Suppressor macrophage treated with lipopolysaccharide for 1 hour (primary cell): Measurements from ENCODE around the gene NCEH1.

Experiments
- DNase-seq, 3 donors: peaks; one replicate each; pipeline ENCODE4 v3.0.0-alpha.2; 2020 to 2022

Gene NCEH1

DNA sequence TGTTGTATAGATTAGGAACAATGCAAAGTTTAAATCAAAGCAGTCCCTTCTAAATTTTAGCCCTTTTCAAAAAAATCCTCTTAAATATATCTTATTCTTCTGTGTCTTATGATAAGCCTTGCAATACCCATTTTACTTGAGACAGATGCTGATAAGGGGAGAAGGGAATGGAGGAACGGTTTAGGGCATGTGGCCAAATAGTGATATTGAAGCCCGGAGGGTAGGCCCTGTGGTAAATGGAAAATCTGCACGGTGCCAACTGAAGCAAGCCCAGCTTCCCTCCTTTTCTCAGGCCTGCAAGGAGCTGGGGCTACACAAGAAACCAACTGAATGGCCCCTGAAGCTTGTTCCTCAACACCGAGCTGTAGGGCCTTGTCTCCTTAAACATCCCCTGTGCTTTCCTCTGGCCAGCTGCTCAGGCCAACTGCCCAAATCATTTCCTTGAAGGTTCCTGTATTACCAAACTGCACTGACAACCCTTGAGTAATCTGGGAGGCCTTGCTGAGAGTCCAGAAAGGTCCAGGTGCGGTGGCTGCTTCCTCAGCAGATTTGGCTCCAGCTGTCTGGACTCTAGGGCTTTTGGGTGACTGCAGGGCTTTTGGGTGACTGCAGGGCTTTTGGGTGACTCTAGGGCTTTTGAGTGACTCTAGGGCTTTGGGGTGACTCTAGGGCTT is 67.2 kb downstream of the NCEH1 start:
- no peak for DNase-seq

DNA sequence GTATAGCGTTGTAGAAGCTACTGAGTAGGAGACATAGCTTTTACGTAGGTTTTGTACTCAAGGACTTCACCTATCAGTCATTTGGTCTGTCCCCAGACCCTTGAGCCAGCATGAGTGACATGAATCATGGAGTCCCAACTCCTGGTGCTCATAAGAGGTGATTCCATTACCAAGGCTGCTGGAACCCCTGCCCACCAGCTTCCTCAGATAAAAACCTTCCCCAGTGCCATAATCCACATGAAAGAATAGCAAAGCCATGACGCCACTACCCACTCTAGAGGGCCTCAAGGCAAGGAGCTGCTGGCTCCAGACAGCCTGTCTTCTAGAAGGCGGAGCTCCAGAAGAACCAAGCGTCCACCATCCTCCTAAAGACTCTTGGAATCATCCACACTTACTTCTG is 69.6 kb downstream of the NCEH1 start:
- no peak for DNase-seq

DNA sequence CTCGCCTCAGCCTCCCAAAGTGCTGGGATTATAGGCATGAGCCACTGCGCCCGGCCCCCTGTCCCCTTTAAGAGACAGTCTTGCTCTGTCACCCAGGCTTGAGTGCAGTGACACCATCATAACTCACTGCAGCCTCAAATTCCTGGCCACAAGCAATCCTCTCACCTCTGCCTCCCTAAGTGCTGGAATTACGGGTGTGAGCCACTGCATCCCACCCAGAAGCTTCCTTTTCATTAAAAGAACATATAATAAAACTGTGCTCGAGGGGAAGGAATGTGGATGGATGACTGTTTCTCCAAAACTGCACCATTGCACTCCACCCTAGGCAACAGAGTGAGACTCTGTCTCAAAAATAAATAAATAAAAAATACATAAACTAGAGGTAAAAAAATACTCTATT is 70.1 kb downstream of the NCEH1 start:
- no peak for DNase-seq

DNA sequence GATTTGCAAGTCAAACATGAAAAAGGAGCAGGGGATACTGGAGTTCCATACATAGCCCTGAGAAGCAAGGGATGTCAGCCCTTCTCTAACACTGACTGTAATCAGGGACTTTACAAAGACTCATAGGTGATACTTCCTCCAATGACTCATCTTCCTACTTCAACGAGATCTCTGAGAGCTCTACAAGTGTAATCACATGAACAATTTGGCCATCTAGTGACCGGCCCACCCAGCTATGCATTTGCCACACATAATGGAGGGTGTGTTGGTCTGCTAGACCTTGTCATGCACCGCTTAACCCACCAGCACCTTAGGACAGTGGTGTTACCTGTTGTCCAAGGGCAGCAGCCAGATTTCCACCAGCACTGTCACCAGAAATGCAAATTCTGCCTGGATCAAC is 75.3 kb downstream of the NCEH1 start:
- peak; percentile 58 to 74 (median 71) for DNase-seq

DNA sequence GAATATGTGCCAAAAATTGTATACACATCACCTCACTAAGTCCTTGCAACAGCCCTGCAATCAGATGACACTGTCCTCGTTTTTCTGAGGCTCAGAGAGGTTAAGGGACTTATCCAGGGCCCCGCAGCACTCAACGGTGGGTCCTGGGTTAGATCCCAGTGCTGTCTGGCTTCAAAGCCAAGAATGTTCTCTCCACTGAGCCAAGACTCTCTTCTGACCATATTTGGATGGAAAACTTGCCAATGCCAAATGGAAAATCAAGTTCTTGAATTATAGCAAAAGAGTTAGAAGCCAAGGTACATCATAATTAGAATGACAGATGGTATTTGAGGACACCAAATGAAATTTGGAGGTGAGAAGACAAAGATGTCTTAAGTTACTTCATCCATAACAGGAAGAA is 75.9 kb downstream of the NCEH1 start:
- DNase-seq, result peak in 1 of 3 donors; percentile 16

DNA sequence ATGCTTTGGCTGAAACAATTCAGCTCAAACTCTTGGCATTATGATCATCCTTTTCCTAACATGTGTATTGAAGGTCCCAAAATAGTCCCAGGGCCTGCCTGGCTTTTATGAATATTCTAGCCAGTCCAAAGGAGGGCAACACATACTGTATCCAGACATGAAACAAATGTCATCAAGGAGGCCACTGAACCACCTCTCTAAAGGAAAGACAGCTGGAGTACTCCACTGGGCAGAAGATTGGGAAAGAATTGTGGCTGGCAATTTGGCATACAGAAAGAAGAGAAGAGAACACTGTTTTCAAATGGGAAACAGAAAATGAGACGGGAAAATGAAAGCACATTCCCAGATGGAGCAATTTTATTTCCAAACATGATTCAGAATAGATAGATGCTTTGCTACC is 80.6 kb downstream of the NCEH1 start:
- DNase-seq, result peak in 1 of 3 donors; percentile 33

DNA sequence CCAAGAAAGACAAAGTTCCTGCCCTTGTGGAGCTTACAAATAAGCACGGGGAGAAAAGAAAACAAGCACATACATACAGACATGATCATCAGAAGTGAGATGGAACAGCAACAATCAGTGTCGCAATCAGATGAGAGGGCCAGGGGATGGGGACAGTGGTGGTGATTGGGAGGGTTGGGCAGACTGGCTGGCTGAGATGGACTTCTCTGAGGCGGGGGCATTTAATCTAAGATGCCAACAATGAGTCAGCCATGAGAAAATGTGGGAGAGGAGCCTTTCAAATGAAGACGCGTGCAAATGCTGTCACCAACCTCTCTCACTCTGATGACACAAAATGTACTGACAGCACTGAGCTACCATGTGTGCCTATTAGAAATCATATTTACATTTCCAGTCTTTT is 81.4 kb downstream of the NCEH1 start:
- peak; percentile 26 to 38 (median 27) for DNase-seq

DNA sequence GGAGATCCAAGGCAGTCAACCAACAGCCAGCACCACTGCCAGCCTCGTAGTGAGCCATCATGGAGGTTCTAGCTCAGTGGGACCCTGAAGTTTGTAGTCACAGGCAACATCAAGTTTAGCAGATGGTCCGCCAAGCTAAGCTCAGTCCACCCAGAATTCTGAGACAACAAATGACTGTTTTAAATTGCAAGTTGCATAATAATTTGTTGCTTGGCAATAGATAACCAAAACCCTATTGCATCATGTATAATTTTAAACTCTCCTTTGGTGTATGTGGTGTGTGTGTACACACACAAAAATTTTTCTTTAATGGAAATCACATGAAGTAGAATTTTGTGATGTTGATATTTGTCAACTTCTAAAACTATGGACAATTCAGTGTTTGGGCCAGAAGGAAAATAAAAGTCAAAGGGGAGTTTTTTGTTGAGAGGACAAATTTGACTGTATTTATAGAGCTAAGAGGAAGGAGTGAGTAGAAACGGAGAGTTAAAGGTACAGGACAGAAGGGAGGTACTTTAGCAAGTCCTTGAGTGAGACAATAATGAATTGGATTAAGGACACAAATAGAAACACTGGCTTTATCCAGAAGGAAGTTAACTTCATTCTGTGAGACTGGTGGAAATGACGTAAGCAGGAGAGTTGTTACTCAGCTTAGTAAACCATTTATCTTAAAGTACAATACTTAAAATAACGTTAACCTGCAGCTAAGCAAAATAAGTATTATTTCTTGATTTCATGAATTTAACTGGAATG is 83.6 kb downstream of the NCEH1 start:
- peak; percentile 47 to 75 (median 65) for DNase-seq

DNA sequence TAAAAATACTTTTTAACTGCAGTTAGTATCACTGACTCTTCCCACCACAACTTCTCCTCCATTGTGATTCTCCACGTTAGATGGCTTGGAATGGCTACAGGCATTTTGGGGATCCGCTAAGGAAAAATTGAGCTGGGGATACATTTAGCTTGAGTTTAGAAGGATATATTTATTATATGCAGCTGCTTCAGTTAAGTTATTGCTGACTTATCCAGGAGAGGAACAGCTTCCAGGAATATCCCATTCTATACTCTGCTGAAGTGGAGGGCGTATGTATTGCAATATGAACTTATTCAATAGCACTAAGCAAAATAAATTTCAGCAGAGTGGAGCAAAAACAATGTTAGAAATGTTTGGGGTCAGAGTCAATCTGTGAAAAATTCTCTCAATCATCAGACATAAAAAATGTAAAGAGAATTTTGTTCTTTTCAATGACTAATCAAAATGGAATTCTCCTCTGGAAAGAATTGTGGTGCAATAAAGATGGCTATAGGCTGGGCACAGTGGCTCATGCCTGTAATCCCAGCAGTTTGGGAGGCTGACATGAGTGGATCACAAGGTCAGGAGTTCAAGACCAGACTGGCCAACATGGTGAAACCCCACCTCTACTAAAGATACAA is 84.7 kb downstream of the NCEH1 start:
- no peak for DNase-seq

DNA sequence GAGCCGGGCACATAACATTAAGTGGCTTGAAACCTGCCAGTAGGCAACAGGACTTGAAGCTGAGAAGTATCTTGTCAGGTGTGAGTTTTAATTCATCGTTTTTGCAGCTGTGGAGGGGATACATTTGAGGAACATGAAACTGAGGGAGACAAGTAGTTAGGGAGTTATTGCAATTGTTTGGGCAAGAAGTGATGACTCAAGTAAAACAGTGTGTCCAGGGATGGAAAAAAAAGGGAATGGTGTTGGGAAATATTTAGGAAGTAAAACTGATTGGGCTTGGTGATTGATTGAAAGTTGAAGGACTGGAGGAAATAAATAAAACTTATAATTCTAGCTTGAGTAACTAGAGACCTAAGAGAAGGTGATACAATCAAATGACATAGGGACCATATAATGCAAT is 85.5 kb downstream of the NCEH1 start:
- no peak for DNase-seq

DNA sequence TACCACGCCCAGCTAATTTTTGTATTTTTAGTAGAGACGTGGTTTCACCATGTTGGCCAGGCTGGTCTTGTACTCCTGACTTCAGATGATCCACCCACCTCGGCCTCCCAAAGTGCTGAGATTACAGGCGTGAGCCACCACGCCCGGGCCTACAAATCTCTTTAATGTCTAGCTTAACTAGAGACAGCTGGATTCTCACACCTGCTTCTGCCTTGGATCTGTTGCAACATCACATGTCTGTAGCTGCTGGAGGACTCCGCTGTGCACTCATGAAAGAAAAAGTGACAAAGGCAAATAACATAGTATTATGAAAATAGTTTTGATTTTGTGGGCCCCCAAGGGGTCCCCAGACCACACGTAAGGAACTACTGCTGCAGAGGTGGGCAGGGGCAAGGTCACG is 85.9 kb downstream of the NCEH1 start:
- no peak for DNase-seq

DNA sequence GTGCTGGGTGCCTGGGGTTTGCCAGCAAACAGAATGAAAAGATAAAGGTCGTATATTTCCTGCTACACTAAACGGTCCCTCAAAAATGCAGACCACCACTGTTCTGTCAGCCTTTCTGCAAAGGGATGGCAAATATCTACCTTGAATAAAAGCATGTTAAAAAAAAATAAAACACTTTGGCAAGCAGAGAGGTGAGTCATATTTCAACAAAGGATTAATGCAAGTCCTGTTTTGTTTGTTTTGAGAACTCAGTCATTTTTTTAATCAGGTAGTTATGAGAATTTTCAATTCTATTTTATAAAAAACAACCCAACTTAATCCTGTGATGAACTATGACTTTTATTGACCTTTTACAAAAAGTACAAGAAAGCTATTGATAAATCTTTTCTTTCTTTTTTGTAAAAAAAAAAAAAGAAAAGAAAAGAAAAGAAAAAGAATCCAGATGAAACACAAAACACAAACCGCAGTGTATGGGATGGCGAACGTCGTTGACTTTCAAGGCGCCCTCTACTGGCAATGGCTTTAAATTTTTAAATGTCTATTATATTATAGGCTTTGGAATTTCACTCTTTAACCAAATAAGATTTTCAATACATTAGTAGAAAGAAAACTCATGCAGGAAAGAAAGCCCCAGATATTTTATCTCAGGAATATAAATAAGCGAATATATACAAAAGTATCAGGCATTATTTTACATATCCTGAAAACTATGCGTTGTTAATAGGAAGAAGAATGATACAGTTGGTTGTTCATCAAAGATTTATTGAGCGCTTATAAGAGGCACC is 87.8 kb downstream of the NCEH1 start:
- DNase-seq, result peak; percentile 70 to 76 (median 71)

DNA sequence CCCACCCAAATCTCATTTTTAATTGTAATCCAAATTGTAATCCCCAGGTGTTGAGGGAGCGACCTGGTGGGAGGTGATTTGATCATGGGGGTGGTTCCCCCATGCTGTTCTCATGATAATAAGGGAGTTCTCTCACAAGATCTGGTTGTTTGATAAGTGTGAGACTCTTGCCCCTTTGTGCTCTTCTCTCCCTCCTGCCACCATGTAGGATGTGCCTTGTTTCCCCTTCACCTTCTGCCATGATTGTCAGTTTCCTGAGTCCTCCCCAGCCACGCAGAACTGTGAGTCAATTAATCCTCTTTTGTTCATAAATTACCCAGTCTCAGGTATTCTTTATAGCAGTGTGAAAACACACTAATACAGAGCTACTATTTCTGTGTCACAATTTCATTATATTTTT is 88.7 kb downstream of the NCEH1 start:
- DNase-seq, result no peak

DNA sequence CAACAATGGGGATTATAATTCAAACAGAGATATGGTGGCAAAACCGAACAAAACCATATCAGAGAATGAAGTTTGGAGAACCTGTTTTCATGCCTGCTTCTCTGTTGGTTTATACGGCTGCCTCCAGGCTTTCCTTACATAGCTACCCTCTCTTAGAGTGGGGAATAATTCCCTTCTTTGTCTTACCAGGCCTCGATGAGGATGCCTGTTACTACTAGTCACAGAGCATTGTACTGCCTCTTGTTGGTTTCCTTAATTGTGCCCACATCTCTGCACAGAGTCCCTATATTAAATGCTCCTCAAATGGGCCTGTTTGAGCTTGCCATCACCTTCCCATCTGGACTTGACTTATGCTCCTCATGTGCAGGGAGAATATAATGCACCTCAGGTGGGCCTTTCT is 92.9 kb downstream of the NCEH1 start:
- DNase-seq, result no peak

DNA sequence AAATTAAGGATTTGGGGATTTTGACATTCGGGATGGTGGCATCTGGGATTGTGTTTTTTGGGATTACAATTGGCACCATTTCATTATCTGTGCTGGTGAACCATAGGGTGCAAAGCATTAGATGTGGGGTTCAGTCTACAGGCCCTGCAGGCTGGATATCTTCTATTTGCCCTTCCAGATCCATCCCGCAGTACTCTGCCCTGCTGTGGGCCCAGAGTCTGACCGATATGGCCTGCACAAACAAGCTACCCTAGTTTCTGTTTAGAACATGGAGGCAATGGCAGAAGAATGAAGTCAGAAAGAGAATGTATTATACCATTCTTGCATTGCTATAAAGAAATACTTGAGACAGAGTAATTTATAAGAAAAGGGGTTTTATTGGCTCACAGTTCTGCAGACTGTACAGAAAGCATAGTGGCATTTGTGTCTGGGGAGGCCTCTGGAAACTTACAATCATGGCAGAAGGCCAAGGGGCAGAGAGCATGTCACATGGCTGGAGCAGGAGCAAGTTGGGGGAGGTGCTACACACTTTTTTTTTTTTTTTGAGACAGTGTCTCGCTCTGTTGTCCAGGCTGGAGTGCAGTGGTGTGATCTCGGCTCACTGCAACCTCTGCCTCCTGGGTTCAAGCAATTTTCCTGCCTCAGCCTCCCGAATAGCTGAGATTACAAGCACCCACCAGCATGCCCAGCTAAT is 93.7 kb downstream of the NCEH1 start:
- no peak for DNase-seq

DNA sequence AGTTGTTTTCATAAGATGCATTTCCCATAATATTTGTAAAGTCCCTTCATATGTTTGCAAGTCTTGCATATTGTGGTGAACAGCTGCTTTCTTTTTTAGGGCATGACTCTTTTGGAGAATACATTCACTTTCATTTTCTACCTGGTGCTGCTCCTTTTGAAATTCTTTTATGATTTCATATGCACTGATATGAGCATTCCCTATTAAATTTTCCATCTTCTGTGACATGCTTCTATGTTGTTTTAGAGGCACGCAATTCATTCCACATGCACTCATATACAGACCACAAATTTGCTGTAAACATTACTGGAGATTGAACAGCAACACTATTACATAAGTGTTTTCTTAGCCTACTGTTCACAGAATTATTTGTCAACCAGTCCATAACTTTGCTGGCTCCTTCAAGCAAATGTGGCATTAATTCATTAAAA is 94.8 kb downstream of the NCEH1 start:
- peak; percentile 43 to 80 (median 47) for DNase-seq

DNA sequence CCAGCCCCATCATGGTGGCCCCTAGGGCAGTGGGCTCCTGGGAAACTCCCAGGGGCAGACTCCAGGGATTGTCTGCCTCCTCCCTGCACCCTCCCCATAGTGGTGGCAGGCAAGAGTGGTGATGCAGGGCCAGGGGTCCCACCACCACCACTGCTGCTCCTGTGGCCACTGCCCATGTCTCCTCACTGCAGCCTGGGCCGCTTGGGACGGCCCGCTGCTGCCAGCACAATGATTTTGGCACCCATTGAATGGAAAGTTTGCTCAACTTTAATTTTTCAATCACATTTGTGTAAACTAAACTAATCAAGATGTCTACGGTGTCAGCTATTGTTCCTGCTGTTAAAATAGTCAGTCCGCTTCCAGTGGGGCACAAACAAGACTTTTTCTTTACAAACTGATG is 95.6 kb downstream of the NCEH1 start:
- no peak for DNase-seq

DNA sequence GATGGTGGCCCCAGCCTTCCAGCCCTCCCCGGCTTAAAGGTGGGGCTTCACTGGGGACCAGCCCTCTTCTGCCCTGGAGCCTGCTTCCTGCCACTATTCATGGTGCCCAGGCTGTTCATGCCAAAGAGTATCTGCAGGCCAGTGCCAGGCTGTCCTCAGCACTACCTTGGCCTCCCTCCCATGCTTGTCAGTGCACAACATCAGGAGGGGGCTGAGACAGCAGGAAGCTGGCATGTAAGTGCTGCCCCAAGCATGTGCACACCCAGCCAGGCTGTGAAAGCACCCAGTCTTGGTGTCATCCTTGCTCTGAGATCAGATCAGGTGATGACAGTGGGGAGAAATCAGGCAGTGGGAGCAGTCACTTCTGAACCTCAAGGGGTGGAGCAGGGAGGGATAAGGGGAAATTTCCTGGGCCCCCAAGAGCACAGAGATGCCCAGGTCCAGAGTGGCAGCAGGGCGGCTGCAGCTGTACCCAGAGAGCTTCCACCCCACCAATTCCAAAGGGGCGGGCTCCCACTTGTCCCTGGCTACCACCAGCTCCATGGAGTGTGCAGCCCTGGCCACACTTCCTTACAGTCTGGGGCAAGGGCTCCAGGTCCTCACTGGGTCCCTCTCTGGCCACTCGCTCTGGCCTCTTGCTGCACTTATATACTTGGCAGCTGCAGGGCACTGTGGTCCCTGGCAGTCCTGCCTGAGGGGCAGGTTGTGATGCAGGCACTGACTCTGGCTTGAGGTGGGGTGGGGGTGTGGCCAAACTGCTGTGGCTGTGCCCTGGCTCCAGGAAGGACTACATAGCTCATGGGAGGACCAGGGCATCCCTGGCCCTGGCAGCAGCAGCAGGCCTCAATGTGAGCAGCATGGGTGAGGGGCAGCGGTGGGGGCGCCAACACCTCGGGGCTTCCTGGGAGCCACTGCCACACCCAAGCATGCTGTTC is 96.3 kb downstream of the NCEH1 start:
- no peak for DNase-seq

DNA sequence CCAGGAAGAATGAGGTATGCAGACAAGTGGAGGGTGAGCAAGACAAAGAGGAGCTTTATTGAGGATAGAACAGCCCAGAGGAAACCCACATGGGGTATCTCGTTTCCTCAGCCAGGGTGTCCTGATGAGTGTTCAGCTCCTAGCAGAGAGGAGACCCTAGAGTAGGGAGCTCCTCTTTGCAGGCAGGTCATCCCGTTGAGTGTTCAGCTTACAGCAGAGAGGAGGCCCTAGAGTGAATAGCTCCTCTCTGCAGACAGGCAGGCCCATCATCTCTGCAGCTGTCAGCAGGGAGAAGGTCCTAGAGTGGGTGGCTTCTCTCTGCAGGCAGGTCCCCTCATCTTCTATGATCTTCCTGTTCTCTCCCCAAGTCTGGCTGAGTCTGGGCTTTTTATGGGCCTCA is 97.0 kb downstream of the NCEH1 start:
- DNase-seq, result no peak

DNA sequence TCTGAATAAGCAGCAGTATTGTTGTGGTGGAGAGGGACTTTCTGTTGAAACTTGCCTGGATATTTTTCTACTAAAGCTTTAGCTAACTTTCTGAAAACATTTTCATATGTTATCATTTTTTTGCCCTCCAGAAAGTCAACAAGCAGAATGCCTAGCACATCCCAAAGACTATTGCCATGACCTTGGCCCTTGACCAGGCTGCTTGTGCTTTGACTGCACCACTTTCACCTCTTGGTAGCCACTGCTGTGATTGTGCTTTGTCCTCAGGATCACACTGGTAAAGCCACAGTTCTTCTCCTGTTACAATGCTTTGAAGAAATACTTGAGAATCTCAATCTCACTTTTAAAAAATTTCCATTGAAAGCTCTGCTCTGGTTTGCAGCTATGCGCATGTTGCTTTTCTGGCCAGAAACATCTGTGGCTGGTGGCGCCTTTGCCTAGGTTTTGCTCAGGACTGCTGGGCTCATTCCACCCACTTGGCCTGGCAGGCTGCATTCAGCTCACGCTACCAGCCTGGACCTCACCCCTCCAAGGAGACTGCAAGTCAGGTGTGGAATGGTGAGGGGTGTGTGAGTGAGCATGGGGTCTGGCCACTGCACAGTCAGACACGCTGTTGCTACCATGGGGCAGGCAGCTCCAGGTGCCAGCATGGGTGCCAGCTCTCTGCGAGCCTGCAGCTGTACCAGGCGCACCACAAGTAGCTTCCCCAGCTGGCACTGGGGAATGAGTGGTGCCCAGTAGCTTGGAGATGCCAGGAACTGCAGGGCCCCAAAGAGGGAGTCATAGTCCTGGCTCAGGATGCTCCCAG is 97.8 kb downstream of the NCEH1 start:
- DNase-seq, result no peak

DNA sequence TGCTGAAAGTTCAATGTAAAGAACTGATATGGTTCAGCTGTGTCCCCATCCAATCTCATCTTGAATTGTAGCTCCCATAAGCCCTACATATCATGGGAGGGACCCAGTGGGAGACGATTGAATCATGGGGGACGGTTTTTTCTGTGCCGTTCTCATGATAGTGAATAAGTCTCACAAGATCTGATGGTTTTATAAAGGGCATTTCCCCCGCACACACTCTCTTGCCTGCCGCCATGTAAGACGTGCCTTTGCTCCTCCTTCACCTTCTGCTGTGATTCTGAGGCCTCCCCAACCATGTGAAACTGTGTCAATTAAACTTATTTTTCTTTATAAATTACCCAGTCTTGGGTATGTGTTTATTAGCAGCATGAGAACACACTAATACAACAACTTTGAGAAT is 101.1 kb downstream of the NCEH1 start:
- no peak for DNase-seq
